ENCODE results near the gene TBRG1. TPM values are rescaled to one million over a fixed set of nuclear protein-coding genes. Genes with fewer than 3 reads are reported as not detected.

The TBRG1 gene
- total and polyA plus RNA-seq, 9 donors = 15.0 to 41.4 (median 24.2) TPM

DNA sequence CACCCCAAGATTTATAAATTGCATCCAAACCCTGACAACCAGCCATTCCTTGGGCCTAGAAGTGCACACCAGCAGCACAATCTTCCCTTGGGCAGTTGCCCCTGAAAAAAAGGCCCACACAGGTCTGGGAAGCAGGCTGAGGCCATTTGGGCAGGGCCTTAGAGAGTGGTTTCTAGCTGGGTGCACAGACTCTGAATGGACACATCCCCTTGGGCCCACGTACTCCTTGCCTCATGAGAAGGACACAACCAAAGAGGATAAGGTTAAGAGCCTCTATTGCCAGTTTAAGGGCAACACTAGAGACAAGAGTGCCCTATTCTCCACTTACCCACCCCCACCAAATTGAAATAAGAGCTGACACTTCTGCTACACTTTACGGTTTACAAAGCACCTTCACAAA is 12.4 kb upstream of the TBRG1 start:
- Histone ChIP-seq H3K27me3 (no peaks in the 10 kb centered on the region), H3K27ac (no peak overlapping the region), H3K4me1 (ENCODE audit: insufficient read depth) (no peaks in the 10 kb centered on the region), H3K36me3 (no peaks in the 10 kb centered on the region), H3K4me3 (no peak overlapping the region), H3K9me3 (no peaks in the 10 kb centered on the region)
- WGBS, 3 donors = 70 to 87% (median 81%) methylated on average over 2 of the region's 2 CpGs
- intact Hi-C loops (cut with DNase I) = no loop called here
- TF ChIP-seq POLR2A (IDR thresholded peaks at IDR 0.05) = no peak
- TF ChIP-seq EP300 (IDR thresholded peaks at IDR 0.05) = no peak
- TF ChIP-seq, protein P1, sequence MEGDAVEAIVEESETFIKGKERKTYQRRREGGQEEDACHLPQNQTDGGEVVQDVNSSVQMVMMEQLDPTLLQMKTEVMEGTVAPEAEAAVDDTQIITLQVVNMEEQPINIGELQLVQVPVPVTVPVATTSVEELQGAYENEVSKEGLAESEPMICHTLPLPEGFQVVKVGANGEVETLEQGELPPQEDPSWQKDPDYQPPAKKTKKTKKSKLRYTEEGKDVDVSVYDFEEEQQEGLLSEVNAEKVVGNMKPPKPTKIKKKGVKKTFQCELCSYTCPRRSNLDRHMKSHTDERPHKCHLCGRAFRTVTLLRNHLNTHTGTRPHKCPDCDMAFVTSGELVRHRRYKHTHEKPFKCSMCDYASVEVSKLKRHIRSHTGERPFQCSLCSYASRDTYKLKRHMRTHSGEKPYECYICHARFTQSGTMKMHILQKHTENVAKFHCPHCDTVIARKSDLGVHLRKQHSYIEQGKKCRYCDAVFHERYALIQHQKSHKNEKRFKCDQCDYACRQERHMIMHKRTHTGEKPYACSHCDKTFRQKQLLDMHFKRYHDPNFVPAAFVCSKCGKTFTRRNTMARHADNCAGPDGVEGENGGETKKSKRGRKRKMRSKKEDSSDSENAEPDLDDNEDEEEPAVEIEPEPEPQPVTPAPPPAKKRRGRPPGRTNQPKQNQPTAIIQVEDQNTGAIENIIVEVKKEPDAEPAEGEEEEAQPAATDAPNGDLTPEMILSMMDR (IDR thresholded peaks at IDR 0.05) = no peak
- DNase-seq = no peak

DNA sequence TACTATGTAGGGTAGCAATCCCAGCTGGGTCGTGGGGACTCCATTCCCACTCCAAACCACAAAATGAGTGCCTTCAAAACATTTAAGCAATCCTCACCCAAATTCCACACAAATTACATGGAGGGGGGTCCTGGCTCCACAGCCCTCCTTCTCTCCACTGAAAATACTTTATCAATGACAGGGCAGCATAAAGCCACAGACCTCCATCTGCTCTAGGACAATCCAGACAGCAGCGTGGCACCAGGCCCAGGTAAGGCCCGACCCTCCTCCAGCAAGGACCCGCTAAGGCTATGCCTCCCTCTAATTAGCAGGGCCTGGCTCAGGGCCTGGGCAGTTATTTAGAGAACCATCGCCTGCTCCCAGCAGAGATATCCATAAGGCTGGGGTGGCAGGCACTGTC is 11.6 kb upstream of the TBRG1 start, which contains the start of gene PANX3:
Gene PANX3, plus strand, starts transcription at position 365 of the 400 bp plus-strand sequence. CDS start 129 bp downstream, outside the sequence.
- no peaks in the 10 kb centered on the region for H3K27me3 ChIP-seq
- H3K36me3 ChIP-seq = no peaks in the 10 kb centered on the region
- H3K9me3 ChIP-seq = no peaks in the 10 kb centered on the region
- H3K4me1 ChIP-seq (ENCODE audit: insufficient read depth) = no peaks in the 10 kb centered on the region
- WGBS, 3 donors = 56 to 74% (median 65%) methylated on average over 5 of the region's 5 CpGs
- DNase-seq = no peak
- no peak within 1 kb of the TSS for H3K4me3 ChIP-seq
- intact Hi-C loops (cut with DNase I) = no loop called here
- TF ChIP-seq, protein P1 (IDR thresholded peaks at IDR 0.05) = no peak
- TF ChIP-seq POLR2A (IDR thresholded peaks at IDR 0.05) (no peak), EP300 (IDR thresholded peaks at IDR 0.05) (no peak)
- no peak within 1 kb of the TSS for H3K27ac ChIP-seq

DNA sequence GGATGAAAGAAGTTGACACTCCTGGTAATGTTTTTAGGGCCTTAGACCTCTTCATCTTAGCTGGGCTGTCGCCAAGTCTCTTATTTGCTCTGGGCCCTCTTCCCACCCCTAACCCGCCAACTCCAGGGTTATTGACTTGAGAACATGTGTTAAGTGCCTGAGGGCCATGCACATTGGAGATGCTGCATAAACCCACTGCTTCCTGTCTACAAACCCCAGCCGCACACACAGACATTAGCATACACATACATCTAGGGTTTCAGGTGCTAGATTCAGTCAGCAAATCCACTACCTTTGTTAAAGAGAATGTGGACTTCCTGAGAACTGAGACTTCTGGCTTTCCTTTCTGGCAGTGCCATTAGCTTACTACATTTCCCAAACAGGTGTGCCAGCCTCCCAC is 10.6 kb upstream of the TBRG1 start:
- Histone ChIP-seq H3K4me1 (ENCODE audit: insufficient read depth) (no peaks in the 10 kb centered on the region), H3K36me3 (no peaks in the 10 kb centered on the region), H3K4me3 (no peak overlapping the region), H3K9me3 (no peaks in the 10 kb centered on the region), H3K27me3 (no peaks in the 10 kb centered on the region), H3K27ac (no peak overlapping the region)
- no peak for DNase-seq
- intact Hi-C loops (cut with DNase I) = no loop called here
- TF ChIP-seq POLR2A (IDR thresholded peaks at IDR 0.05) = no peak
- TF ChIP-seq, protein P1 (IDR thresholded peaks at IDR 0.05) = no peak
- no peak for TF ChIP-seq EP300 (IDR thresholded peaks at IDR 0.05)
- 71 to 75% (median 74%) methylated on average over 3 of the region's 3 CpGs for WGBS, 3 donors

DNA sequence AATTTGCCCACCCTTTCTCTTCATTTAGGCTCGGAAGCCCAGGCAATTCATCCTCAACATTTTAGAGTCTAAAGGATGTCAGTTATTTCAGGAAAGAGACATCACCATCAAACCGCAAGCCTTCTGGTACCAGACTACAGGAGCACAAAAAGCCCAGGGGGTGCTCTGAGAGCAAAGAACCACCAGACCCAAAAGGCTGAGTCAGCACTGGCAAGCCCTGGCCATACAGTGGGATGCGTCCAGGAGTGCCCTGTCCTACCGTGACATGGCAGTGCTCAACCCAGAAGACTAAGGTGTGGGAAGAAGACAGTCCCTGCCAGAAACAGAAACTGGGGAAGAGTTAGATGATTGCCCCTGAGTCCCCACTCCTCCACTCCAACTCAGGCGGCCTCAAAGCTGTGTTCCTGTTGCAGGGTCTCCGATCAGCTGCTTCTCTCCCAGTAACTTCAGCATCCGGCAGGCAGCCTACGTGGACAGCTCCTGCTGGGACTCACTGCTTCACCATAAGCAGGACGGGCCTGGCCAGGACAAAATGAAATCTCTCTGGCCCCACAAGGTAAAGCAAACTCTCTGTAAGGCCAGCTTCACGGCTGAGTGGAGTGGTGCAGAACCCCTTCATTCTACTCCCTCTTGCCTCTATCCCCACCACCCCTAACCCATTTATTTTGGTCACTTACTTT is 10.0 kb upstream of the TBRG1 start:
- no peaks in the 10 kb centered on the region for H3K9me3 ChIP-seq
- H3K4me3 ChIP-seq = no peak overlapping the region
- 31 to 38% (median 37%) methylated on average over 10 of the region's 10 CpGs for WGBS, 3 donors
- H3K4me1 ChIP-seq (ENCODE audit: insufficient read depth) = no peaks in the 10 kb centered on the region
- H3K27ac ChIP-seq = no peak overlapping the region
- no peaks in the 10 kb centered on the region for H3K36me3 ChIP-seq
- no peak for DNase-seq
- no peaks in the 10 kb centered on the region for H3K27me3 ChIP-seq
- TF ChIP-seq POLR2A (IDR thresholded peaks at IDR 0.05) = no peak
- no peak for TF ChIP-seq EP300 (IDR thresholded peaks at IDR 0.05)
- TF ChIP-seq, protein P1 (IDR thresholded peaks at IDR 0.05) = no peak
- intact Hi-C loops (cut with DNase I) = no loop called here

Measured in ovary (tissue), 9 donors.